ENCODE data around the gene CDH7.

The CDH7 gene

DNA sequence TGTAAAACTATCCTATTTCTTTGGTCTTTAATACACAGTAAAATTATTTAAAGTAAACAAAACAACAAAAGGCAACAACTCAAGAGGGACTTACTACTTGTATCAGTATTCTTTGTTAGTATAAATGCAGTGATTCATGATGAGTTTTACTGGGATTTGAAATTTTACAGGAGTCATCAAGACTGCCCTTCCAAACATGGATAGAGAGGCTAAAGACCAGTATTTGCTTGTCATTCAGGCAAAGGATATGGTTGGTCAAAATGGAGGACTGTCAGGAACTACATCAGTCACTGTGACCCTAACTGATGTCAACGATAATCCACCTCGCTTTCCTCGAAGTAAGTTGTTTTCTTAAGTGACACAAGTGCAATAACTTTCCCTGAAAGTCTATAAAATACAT, 71.1 kb downstream of the CDH7 start:
- H3K27me3 Mint-ChIP-seq = no peaks in the 10 kb centered on the region

DNA sequence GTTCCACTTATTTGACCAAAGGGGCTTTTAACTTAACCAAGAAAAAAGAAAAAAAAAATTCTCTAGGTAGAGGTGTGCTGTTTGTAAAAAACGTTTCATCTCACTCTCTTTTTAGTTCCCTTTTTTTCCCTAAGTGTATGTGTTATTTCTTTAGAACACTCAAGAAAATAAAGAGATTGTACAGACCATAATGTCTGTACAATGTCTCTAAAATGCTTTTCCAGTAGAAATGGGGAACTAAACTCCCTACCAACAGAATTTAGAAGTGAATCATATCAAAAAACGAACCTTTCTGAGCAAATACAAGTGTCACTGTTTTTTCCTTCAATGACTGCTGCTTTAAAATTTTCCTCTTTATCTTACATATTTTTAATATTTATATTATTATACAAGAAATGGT, 72.0 kb downstream of the CDH7 start:
- Mint-ChIP-seq H3K4me3 (no peak overlapping the region), H3K9me3 (no peaks in the 10 kb centered on the region), H3K4me1 (no peaks in the 10 kb centered on the region), H3K36me3 (no peaks in the 10 kb centered on the region), H3K27ac (no peak overlapping the region), H3K27me3 (no peaks in the 10 kb centered on the region)

More for the DNA sequence above, 71.1 kb downstream of the CDH7 start:
- Mint-ChIP-seq H3K4me3 (no peak overlapping the region), H3K27ac (no peak overlapping the region), H3K9me3 (no peaks in the 10 kb centered on the region), H3K4me1 (no peaks in the 10 kb centered on the region), H3K36me3 (no peaks in the 10 kb centered on the region)

DNA sequence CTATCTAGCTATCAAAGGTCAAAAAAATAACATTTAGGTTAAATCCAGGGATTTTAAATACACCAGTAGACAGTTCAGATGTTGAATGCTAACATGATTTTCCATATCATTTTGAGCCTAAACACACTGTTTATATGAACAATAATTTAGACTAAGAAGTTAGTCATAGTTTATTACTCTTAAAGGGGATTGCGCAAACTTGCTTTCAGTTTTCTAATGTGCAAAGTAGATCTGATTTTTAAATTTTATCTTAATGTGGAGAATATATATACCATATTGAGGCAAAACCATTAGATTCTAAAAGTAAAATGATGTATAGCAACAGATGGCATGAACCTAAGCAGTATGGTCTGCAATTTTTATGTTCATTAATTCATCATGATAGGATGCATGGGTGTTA, 76.6 kb downstream of the CDH7 start:
- Mint-ChIP-seq H3K27me3 (no peaks in the 10 kb centered on the region), H3K27ac (no peak overlapping the region), H3K9me3 (no peaks in the 10 kb centered on the region), H3K36me3 (no peaks in the 10 kb centered on the region), H3K4me3 (no peak overlapping the region), H3K4me1 (no peaks in the 10 kb centered on the region)

DNA sequence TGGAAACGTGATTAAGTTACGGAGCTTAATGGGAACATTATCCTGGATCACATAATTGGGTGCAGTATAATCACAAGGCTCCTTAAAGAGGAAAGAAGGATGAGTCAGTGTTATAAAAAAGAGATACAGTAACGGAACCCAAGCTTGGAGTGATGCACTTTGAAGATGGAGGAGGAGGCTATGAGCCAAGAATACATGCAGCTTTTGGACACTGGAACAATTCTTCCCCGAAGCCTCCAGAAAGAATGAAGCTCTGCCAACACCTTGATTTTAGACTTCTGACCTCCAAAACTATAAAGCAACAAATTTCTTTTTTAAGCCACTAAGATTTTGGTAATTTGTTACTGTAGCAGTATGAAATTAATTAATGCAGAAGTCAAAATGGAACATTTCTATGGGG, 85.1 kb downstream of the CDH7 start:
- peaks cover 13% of the 10 kb centered on the region for H3K9me3 Mint-ChIP-seq
- no peaks in the 10 kb centered on the region for H3K27me3 Mint-ChIP-seq
- H3K4me3 Mint-ChIP-seq = no peak overlapping the region
- H3K4me1 Mint-ChIP-seq = no peaks in the 10 kb centered on the region
- no peak overlapping the region for H3K27ac Mint-ChIP-seq
- H3K36me3 Mint-ChIP-seq = no peaks in the 10 kb centered on the region

DNA sequence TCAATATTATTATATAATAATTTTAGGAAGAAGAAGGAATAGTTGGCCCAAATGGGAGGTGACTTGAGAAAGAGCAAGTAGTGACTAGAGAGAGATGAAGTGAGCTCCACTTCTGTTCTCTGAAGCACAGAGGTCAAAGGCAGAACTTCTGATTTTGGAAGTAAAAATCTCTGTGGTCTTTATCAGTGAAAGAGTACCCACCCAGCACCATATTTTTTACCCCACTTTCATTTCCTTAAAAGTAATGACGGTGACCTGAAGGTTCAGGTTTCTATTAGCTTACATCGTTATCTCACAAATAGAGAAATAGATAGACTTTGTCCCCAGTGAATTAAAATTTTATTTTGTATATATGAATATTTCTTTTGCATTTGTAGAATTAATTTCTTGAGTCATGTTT, 95.3 kb downstream of the CDH7 start:
- no peak overlapping the region for H3K4me3 Mint-ChIP-seq
- no peaks in the 10 kb centered on the region for H3K4me1 Mint-ChIP-seq
- H3K9me3 Mint-ChIP-seq = no peaks in the 10 kb centered on the region
- H3K27me3 Mint-ChIP-seq = no peaks in the 10 kb centered on the region
- no peaks in the 10 kb centered on the region for H3K36me3 Mint-ChIP-seq
- H3K27ac Mint-ChIP-seq = no peak overlapping the region

DNA sequence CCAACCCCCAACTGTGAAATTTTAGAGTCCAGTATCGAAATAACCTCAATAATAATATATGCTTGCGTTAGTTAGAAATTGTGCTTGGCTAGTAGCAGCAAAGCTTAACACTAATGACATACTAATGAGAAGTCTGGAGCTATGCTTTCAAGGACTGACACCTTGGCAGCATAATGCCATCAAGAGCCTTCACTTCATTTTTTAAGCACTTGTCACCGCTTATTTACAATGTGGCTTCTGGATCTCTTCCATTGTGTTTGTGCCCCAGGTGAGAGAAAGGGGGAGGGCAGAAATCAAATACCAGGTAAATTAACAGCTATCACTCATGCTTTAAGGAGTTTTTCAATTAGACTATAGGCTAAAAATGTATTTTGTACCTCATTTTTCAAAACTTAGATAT, 101.5 kb downstream of the CDH7 start:
- Mint-ChIP-seq H3K27ac (no peak overlapping the region), H3K4me3 (no peak overlapping the region), H3K36me3 (no peaks in the 10 kb centered on the region), H3K9me3 (peaks cover 6% of the 10 kb centered on the region), H3K4me1 (no peaks in the 10 kb centered on the region), H3K27me3 (no peaks in the 10 kb centered on the region)

DNA sequence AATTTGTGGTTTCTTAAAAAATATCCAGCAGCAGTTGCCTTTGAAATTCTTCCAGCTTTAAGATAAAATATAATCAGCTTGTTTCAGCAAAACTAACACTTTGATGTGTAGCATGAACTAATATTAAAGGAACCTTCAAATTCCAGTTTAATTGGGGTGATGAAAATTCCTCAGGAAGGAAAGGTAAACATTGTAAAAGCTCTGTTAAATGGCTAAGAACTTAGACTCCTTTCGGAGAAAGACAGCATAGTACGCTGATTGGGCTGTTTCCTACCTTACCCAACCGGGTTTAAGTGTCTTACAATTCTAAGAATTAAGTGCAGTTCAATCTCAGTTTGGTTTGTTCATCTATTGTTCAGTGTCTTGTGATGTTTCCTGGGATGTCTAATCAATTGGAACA, 108.3 kb downstream of the CDH7 start:
- no peaks in the 10 kb centered on the region for H3K27me3 Mint-ChIP-seq
- no peak overlapping the region for H3K27ac Mint-ChIP-seq
- peaks cover 6% of the 10 kb centered on the region for H3K9me3 Mint-ChIP-seq
- no peaks in the 10 kb centered on the region for H3K36me3 Mint-ChIP-seq
- H3K4me3 Mint-ChIP-seq = no peak overlapping the region
- no peaks in the 10 kb centered on the region for H3K4me1 Mint-ChIP-seq

DNA sequence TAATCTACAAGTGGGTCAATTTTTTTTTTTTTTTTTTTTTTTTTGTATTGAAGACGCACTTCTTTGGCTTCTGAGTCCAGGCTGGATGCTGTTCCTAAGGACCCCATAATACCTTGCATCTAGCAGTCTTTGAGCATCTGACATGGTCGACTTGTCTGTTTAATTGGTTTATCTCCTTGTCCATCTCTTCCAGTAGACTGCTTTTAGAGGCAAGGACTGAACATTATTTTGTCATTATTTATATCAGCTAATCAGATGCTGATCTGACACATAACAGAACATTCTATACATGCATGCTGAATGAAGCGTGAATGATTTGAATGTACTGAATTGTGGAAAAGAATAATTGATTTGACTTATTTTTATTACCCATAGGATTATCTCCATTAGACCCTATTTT, 118.7 kb downstream of the CDH7 start:
- Mint-ChIP-seq H3K4me1 (no peaks in the 10 kb centered on the region), H3K9me3 (no peaks in the 10 kb centered on the region), H3K4me3 (no peak overlapping the region), H3K27me3 (no peaks in the 10 kb centered on the region), H3K27ac (no peak overlapping the region), H3K36me3 (no peaks in the 10 kb centered on the region)

DNA sequence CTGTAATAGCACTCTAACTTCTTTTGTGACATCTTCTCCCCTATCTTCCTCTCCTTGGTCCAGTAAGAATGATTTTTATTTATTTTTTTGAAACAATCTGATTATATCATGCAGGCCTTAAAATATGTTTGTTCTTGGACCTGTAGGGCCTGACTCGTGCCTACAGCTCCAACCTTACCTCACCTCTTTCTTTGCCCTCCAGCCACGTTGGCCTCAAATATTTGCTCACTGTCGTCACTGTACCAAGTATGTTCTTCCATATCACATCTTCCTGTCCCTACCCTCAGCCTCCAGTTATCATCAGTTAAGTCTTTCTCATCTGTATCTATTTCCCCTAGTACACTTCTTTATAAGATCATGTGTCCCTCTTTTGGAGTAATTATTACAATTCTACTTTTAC, 125.5 kb downstream of the CDH7 start:
- no peaks in the 10 kb centered on the region for H3K9me3 Mint-ChIP-seq
- no peak overlapping the region for H3K4me3 Mint-ChIP-seq
- no peaks in the 10 kb centered on the region for H3K27me3 Mint-ChIP-seq
- no peaks in the 10 kb centered on the region for H3K4me1 Mint-ChIP-seq
- no peaks in the 10 kb centered on the region for H3K36me3 Mint-ChIP-seq
- H3K27ac Mint-ChIP-seq = no peak overlapping the region

DNA sequence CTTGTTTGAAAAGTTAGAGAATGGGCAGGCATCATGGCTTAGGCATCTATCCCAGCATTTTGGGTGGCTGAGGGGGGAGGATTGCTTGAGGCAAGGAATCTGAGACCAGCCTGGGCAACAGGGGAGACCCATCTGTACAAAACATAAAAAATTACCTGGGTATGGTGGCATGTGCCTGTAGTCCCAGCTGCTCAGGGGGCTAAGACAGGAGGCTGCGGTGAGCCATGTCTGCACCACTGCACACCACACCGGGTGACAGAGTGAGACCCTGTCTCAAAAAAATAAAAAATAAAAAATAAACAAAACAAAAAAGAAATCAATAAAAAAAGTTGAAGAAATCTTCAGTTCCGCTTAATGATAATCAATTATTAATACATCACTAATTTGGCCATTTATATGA, 146.5 kb downstream of the CDH7 start:
- no peaks in the 10 kb centered on the region for H3K9me3 Mint-ChIP-seq
- no peak overlapping the region for H3K27ac Mint-ChIP-seq
- H3K27me3 Mint-ChIP-seq = no peaks in the 10 kb centered on the region
- no peak overlapping the region for H3K4me3 Mint-ChIP-seq
- H3K36me3 Mint-ChIP-seq = no peaks in the 10 kb centered on the region
- H3K4me1 Mint-ChIP-seq = no peaks in the 10 kb centered on the region

DNA sequence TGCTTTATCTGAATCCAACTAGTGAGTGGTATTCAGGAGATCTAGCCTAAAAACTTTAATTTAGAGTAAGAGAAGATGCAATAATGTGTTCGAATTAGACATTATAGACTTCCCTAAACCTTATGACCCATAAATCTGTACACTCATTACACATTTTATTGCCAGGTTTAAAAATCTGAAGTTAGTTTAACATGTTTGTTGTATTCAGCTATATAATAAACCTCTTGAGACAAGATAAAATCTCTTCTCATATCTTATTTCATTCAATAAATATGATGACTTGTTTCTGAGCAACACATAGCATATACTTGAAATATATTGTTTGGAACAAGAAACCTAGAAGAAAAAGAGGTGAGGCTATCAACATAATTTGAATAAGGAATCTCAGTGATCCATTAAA, 150.7 kb downstream of the CDH7 start:
- no peaks in the 10 kb centered on the region for H3K4me1 Mint-ChIP-seq

DNA sequence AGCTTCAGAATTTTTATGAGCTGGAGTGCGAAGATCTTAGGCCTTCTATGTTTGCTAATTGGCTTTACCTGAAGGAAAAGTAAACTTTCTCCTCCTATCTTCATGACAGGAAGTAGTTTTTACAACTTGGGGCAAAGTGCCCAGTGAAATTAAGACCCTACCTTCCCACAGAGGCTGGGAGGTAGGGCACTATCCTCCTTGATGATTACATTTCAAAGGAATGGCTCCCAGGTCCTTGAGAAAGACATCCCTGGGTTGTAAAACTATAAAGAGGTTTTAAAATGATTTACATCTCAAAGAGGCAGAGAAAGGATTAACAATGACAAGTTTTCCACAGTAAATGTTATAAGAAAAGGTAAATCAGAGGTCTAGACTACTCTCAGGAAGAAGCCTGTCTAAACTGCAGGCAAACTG, 155.8 kb downstream of the CDH7 start:
- Mint-ChIP-seq H3K9me3 (peaks cover 5% of the 10 kb centered on the region), H3K27ac (no peak overlapping the region), H3K27me3 (no peaks in the 10 kb centered on the region), H3K4me1 (no peaks in the 10 kb centered on the region), H3K36me3 (no peaks in the 10 kb centered on the region), H3K4me3 (no peak overlapping the region)

More for the DNA sequence above, 150.7 kb downstream of the CDH7 start:
- Mint-ChIP-seq H3K27ac (no peak overlapping the region), H3K4me3 (no peak overlapping the region), H3K27me3 (no peaks in the 10 kb centered on the region), H3K36me3 (no peaks in the 10 kb centered on the region), H3K9me3 (peaks cover 5% of the 10 kb centered on the region)

DNA sequence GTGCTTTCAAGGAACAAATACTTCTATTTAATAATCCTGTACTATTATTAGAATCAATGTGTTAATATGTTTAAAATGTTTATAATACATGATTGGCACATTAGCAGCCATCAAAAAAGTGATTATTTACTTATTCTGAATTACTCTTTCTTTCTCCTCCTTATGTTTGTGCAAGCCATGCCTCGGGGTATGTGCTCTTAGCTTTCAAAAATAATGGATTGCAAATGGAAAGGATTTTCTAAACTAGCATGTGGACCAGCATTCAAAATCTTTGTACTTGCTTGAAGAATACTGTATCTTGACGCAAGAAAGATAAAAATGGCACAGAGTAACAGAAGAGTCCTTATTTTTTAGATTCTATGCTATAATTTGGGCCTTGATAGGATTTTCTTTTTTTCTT, 156.5 kb downstream of the CDH7 start:
- peaks cover 5% of the 10 kb centered on the region for H3K9me3 Mint-ChIP-seq

DNA sequence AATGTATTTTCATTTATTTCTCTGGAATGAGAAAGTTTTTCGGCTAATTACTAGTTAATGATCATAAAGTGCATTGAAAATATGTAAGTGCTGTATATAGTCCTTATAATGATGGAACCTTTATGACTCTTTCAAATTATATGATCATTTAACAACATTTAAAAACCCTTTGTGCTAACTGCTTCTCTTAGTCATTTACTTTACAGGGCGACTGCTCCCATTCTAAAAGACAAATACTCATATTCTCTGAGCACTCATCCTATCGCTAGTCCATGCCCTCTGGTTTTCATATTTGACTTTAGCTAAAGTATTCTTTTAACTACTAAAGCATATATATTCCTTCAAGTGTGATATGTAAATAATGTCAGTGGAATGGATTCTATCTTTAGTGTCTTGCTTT, 168.2 kb downstream of the CDH7 start:
- Mint-ChIP-seq H3K27ac (no peak overlapping the region), H3K4me3 (no peak overlapping the region), H3K9me3 (no peaks in the 10 kb centered on the region), H3K36me3 (no peaks in the 10 kb centered on the region), H3K4me1 (no peaks in the 10 kb centered on the region), H3K27me3 (no peaks in the 10 kb centered on the region)

More for the DNA sequence above, 156.5 kb downstream of the CDH7 start:
- Mint-ChIP-seq H3K27ac (no peak overlapping the region), H3K4me1 (no peaks in the 10 kb centered on the region), H3K27me3 (no peaks in the 10 kb centered on the region), H3K4me3 (no peak overlapping the region), H3K36me3 (no peaks in the 10 kb centered on the region)

DNA sequence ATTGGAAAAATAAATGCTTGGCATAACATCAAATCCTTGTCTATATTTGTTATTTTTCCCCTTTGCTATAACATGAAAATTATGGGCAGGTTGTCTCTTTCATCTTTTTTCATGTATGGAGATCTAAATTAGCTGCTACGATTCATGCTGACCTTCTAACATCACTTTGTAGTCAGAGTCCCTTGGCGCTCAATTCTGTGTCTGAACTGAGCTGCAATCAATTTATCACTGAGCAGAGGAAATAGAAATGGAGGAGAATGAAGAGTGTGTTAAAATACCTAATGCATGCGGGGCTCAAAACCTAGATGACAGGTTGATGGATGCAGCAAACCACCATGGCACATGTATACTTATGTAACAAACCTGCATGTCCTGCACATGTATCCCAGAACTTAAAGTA, 168.9 kb downstream of the CDH7 start:
- no peak overlapping the region for H3K27ac Mint-ChIP-seq
- no peaks in the 10 kb centered on the region for H3K9me3 Mint-ChIP-seq
- H3K4me3 Mint-ChIP-seq = no peak overlapping the region
- H3K27me3 Mint-ChIP-seq = no peaks in the 10 kb centered on the region
- H3K36me3 Mint-ChIP-seq = no peaks in the 10 kb centered on the region
- no peaks in the 10 kb centered on the region for H3K4me1 Mint-ChIP-seq

DNA sequence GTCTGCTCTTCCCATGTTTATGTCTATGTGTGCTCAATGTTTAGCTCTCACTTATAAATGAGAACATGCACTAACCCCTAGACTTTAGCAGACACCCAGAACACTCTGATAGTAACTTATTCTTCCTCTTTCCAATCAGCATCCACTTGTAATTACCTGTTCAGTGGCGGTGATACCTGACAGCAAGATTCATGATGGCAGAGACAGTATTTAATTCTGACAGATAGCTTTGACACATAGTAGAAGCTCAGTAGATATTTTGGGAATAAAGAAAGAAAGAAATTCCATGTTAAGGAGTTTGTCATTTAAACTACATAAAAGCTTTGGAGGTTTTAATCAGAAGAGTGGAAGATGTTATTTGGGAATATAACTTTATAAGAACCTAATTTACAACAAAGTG, 171.3 kb downstream of the CDH7 start:
- Mint-ChIP-seq H3K27ac (no peak overlapping the region), H3K27me3 (no peaks in the 10 kb centered on the region), H3K4me3 (no peak overlapping the region), H3K36me3 (no peaks in the 10 kb centered on the region), H3K4me1 (no peaks in the 10 kb centered on the region), H3K9me3 (no peaks in the 10 kb centered on the region)

DNA sequence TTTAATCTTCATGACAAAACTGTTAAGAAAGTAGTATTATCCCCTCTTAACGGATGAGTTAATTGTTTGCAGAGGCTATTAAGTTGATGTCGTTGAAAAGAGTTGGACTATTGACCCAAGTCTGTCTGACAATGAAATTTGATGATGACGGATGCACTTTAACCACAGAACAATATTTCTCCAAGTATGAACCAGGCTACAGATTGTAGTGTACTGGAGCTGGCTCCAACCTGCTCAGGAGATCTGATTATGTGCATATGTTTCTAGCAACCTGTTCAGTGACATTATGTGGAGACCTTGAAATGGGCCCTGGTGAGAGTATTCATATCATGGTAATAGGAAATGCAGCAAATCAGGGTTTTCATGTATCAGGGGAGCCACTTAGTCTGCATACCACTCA, 174.1 kb downstream of the CDH7 start:
- Mint-ChIP-seq H3K27ac (no peak overlapping the region), H3K36me3 (no peaks in the 10 kb centered on the region), H3K9me3 (no peaks in the 10 kb centered on the region), H3K4me3 (no peak overlapping the region), H3K27me3 (no peaks in the 10 kb centered on the region), H3K4me1 (no peaks in the 10 kb centered on the region)

DNA sequence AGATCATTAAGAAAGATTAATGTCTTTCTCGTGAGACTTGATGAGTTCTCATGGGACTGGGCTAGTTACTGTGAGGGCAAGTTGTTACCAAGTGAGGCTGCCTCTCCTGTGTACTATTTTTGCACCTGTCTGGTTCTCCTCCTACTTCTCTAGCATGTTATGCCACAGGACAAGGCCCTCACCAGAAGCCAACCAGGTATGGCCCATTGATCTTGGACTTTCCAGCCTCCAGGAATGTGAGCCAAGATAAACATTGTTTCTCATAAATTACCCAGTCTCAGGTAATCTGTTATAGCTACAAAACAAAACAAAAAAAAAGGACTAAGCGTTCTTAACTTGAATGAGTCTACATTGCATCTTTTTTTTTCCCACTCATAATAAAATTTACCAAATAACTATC, 184.1 kb downstream of the CDH7 start:
- peaks cover 23% of the 10 kb centered on the region for H3K9me3 Mint-ChIP-seq
- H3K4me3 Mint-ChIP-seq = no peak overlapping the region
- no peak overlapping the region for H3K27ac Mint-ChIP-seq
- H3K36me3 Mint-ChIP-seq = no peaks in the 10 kb centered on the region
- no peaks in the 10 kb centered on the region for H3K27me3 Mint-ChIP-seq
- H3K4me1 Mint-ChIP-seq = no peaks in the 10 kb centered on the region
